Glomerular visceral epithelial cell (primary cell): Measurements from ENCODE around the gene GYPA.
"Not testable (repeated sequence)": the region's sequence is repeated elsewhere in the genome, so short reads cannot be mapped to it uniquely, and the experiment has no call there.

ENCODE experiments used
- DNase-seq: peaks from one replicate; pipeline ENCODE4 v3.0.0-alpha.2; 2016; ENCODE audit errors: extremely low spot score

GYPA gene

DNA sequence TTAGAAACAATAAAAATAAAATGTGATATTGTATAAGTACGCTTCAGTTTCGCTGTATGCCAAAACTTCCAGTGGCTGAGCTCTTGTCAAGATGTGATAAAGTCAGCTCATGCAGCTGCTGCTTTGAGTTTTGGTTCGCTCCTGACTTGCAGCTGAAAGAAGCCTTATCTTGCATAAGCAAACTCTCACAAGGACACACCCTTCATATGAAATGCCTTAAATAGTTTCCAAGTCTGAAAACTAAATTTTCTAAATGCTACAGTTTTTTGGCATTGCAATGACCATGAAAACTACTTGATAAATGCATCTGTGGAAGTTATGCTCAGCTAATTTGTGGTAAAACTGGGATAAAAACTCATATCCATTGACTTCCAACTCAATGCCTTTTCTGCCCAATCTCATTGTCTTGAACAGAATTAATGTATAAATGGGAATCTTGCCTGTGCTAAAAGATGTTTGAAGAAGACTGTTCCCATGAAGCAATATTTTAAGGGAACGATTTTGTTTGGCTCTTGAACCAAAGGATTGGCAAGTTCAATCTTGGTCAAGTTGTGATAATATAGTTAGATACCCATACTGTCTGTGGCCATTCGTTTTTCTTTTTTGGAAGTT lies 11.7 kb downstream of the GYPA start:
- not testable (repeated sequence) for DNase-seq

DNA sequence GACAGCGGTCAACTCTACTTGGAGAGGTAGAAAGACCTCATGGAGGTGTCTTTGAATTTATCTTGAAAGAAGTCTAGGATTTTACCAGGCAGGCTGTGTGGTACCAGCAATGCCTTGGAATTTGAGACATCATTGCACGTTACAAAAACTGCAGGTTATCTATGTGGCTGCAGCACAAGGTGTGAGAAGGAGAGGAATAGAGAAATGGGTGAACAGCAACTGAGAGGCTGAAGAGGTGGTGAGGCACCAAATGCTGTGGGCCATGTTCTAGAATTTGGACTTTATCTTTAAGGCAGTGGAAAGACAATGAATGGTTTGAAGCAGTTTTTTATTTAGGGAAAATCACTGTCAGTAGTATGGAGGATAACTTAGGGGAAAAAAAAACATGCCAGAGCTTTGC lies 15.4 kb downstream of the GYPA start:
- not testable (repeated sequence) for DNase-seq

DNA sequence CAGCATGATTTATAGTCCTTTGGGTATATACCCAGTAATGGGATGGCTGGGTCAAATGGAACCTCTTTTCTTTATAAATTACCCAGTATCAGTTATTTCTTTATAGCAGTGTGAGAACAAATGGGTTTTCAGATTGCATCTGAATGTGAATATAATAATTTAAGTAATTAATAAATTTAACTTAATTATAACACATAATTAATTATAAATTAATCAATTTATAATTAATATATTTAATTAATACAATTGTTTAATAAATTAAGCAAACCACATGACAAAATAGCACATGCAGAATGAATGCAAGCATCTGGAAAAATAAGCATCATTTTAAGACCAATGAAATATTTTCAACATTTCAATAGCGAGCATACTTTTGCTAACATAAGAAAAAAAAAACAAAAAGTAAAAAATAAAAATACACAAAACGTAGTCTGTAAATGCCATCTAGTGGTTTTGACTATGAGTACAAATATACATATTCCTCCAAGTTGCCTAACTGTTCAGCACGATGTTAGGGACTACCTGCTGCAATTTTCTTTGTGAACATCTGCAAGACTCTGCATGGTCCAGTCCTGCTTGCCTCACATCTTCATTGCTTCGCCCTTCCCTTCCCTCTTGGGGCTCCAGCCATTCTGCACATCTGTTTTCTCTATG lies 16.4 kb downstream of the GYPA start:
- DNase-seq: not testable (repeated sequence)

DNA sequence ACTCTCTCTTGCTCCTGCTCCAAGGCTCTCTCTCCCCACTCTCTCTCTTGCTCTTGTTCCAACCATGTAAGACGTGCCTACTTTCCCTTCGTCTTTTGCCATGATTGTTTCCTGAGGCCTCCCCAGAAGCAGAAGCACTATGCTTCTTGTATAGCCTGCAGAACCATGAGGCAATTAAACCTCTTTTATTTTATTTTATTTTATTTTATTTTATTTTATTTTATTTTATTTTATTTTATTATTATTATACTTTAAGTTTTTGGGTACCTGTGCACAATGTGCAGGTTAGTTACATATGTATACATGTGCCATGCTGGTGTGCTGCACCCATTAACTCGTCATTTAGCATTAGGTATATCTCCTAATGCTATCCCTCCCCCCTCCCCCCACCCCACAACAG lies 17.2 kb downstream of the GYPA start:
- DNase-seq: not testable (repeated sequence)

DNA sequence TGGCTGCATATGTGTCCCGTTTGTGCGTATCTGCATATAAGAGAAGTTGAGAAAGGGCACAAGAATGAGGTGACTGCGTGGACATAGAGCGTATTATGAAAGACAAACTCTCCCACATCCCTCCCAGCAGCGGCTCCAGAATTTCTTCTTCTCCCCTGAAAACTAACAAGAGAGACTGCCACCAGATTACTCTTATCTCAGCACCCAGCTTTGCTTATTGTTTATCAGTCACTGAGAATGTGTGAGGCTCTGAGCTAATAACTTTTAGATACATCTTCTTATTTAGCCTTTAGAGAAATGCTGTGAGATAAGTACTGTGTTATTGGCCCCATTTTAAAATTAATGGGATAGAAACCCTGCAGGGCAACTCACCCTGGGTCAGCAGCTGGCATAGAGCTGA lies 20.8 kb downstream of the GYPA start:
- DNase-seq: not testable (repeated sequence)

DNA sequence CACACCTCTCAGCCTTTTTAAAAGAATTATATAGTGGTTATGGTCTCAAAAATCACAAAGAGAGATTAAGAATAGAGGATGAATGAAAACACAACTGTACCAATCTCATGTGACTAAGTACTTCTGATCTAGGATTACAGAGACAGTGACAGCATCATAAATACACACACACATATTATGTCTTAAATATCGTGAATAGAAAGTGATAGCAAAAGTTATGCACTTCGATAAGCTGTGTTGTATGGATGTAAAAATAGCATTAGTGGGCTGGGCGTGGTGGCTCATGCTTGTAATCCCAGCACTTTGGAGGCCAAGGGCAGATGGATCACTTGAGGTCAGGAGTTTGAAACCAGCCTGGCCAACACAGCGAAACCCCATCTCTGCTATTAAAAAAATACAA lies 25.0 kb downstream of the GYPA start:
- no peak for DNase-seq

DNA sequence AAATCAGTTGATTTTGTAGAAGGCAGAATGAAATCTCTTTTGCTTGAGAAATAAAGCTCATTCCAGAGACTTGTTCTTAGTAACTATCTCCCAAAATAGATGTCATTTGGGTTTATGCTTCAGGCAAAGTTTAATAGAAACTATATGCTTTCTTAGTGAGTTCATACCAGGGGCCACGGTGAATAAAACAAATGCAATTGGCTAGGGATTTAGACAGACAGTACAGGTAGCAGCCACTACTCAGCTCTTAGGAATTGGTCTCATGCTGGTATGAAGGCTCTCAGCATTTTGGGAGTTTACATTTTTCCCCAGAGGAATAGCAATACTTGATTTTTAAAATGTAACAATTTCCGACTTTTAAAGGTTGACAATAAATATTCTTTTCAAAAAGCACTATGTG lies 27.0 kb downstream of the GYPA start:
- DNase-seq: no peak

DNA sequence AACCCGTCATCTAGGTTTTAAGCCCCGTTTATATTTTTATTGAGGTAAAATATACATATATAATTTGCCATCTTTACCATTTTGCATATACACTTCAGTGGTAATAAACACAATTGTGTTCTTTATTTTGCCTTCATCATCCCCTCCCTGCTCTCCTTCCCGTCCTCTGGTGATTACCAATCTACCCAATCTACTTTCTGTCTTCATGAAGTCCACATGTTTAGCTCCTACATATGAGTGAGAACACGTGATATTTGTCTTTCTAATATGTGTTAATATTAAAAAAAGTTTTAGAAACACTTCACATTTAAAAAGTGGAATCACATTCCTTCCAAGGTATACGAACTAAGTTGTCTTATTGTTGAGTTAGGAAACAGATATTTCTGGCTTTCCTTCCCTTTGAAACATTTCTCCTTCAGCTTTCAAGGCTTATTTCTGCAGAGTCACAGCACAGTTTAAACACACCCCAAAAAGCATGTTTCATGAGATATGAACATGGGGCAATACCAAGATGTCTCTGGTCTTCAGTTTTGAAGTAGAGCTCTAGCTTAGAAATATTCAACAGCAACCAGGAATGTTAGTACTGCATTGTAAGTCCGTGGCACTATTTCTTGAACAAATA lies 35.9 kb downstream of the GYPA start:
- no peak for DNase-seq

DNA sequence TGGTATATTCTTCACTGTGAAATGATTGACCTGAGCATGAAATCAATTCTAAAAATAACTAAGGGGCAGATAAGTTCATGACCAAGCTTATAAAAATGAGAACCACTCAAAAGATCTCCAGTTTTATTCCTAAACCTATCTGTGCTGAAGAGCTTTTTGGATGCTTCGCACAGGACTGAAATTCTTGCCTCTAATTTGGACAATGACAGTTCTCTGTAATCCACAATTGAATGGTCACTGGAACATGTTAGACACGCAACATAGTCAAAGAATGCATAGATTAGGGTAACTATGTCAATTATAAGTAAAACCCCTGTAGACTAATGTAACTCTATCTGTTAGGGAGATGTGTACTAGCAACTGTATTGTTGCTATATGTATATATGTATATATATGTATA lies 42.7 kb downstream of the GYPA start:
- not testable (repeated sequence) for DNase-seq

DNA sequence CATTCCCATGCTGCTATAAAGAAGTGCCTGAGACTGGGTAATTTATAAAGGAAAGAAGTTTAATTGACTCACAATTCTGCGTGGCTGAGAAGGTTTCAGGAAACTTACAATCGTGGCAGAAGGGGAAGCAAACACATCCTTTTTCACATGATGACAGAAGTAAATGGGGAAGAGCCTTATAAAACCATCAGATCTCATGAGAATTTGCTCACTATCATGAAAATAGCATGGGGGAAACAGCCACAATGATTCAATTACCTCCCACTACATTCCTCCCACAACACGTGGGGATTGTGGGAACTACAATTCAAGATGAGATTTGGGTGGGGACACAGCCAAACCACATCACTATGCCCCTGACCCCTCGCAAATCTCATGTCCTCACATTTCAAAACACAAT lies 46.5 kb downstream of the GYPA start:
- not testable (repeated sequence) for DNase-seq

DNA sequence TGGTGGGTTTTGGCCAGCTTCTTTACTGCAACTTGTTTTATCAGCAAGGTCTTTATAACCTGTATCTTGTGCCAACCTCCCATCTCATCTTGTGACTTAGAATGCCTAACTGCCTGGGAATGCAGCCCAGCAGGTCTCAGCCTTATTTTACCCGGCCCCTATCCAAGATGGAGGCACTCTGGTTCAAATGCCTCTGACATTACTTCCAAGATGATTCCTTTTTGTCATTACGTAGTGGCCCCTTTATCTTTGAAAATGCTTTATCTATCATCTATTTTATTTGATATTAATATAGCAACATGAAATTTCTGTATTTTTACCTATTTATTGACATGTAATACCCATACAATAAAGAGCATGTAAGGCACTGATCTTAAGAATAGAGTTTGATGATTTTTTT lies 49.3 kb downstream of the GYPA start:
- not testable (repeated sequence) for DNase-seq

DNA sequence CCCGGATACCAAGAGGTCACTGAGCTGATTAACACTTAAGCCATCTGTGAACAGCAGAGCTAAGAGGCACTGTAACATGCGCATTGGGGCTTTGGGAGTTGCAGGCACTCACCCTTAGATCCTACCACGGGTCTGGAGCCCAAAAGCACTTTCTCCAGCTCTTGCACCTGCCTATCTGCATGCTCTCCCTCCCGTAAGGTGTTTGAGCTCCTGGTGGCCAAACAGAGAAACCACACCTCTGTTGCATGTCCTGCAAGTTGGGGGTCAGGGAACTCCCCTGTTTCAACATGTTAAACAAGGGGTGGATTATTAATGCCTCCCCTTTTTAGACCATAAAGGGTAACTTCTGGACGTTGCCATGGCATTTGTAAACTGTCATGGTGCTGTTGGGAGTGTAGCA lies 49.8 kb downstream of the GYPA start:
- DNase-seq: no peak

DNA sequence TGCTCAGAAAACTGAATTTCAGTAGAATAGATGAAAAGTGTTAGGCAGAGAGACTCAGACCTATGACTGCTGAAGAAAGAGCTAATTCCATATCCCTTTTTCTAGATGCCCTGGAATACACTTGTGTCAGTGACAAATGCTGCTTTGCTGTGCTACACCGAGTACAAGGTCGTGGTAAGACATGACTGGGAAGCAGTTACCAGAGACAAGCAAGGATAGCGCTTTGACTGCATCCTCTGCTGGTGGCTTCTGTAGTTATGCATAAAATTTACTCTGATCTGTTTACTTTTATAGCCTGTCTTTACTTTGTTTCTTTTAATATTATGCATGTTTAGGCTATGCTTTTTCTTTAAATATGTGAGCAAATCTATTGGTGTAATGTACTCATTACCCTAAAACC lies 58.5 kb downstream of the GYPA start:
- DNase-seq: not testable (repeated sequence)

DNA sequence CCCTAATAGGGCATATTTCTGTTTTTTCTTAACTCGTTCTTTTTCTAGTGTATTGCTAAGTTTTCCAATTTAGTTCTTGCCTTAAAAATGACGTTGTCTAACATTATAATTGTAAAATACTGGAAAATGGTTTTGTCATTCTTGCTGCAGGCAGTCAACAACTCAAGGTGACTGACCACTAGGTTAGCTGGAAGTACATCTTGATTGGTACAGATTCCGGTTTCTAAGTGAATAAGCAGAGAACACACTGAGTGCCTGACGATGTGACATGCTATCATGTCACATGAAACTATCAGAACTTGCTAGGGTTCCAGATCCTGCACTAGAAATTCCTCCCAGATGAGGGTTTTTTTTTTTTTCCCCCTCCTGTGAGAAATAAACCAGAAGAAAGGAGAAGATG lies 60.4 kb downstream of the GYPA start:
- not testable (repeated sequence) for DNase-seq

DNA sequence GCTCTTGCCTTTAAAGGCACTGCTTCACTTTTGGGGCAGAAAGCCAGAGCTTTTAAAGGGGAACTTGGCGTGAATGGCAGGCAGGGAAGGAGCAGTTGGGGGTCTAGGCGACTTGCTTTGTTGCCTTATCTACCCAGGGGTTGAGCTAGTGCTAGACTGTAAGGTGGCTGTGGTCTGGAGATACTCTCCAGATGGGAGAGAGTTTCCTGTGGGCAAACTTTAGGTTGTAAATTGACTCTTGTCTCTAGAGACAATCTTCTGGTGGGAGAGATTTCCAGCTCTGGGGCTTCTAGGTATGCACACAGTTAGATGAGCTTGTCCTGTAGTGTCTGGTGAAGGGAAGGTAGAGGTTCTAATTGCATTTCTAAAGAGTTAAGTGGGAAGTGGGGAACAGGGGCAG lies 61.8 kb downstream of the GYPA start:
- not testable (repeated sequence) for DNase-seq

DNA sequence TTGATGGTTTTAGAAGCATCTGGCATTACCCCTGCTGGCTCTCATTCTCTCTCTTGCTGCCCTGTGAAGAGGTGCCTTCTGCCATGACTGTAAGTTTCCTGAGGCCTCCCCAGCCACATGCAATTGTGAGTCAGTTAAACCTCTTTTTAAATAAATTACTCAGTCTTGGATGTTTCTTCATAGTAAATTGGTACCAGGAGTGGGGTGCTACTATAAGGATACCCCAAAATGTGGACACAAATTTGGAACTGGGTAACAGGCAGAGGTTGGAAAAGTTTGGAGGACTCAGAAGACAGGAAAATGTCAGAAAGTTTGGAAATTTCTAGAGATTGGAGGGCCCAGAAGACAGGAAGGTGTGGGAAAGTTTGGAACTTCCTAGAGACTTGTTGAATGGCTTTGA lies 79.0 kb downstream of the GYPA start:
- DNase-seq: not testable (repeated sequence)

DNA sequence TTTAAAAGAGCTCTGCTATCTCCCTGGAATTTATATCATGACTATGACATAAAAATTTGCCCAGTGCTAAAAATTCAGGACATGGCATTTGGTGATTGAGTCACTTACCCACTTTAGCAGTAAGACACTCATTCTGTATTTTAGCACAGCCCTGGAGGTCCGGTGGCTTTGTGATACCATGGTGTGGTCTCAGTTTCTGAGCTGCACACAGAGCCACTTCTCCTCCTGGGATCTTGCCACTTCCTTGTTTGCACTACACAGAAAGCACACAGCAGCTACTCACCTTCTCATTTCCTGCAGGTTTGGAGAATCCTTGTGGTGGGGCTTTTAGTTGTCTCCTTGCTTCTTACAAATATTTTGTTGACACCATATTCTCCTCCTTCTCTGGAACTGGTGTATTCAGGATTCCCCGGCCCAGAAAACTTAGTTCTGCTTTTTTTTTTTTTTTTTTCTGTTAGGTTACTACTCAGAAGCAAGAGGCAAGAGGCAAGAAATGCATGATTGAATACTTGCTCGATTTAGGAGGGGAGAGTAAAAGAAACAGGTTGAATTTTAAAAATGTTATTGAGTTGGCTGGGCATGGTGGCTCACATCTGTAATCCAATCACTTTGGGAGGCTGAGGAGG lies 80.2 kb downstream of the GYPA start:
- not testable (repeated sequence) for DNase-seq
